Naive B cell (primary cell): ENCODE data around the gene CD151. TPM values are rescaled to one million over a fixed set of nuclear protein-coding genes. Genes with fewer than 3 reads are reported as not detected.
A peak's percentile ranks its signal among the peaks of the same experiment; 100 is the strongest.

ENCODE experiments used
- ATAC-seq, 2 donors: fragments of 150-1000 bp; cut with Tn5 transposase; 2 replicates each; pipeline ENCODE4 v1.10.0; 2021; ENCODE audit warnings: low read depth in 2 of 2, mild to moderate bottlenecking in 2 of 2, moderate library complexity in 2 of 2
- DNase-seq: peaks from one replicate; pipeline ENCODE4 v3.0.0; 2022
- H3K27ac Mint-ChIP-seq, 6 donors: one replicate each; pipeline ENCODE4 v1.8.0; 2020 to 2022; ENCODE audit warnings: mild to moderate bottlenecking in 6 of 6, mixed read lengths in 6 of 6, moderate library complexity in 5 of 6, inconsistent platforms in 2 of 6
- H3K27me3 Mint-ChIP-seq, 3 donors: one replicate each; pipeline ENCODE4 v1.8.0; 2021 to 2022; ENCODE audit warnings: mixed read lengths in 3 of 3, mild to moderate bottlenecking in 1 of 3
- H3K36me3 Mint-ChIP-seq, 2 donors: one replicate each; pipeline ENCODE4 v1.8.0; 2020 to 2022; ENCODE audit warnings: mixed read lengths in 2 of 2, inconsistent platforms in 1 of 2, mild to moderate bottlenecking in 1 of 2
- H3K4me1 Mint-ChIP-seq, 3 donors: one replicate each; pipeline ENCODE4 v1.8.0; 2020 to 2022; ENCODE audit warnings: mixed read lengths in 3 of 3, inconsistent platforms in 1 of 3, mild to moderate bottlenecking in 1 of 3, moderate library complexity in 1 of 3
- H3K4me3 Mint-ChIP-seq, 8 donors: one replicate each; pipeline ENCODE4 v1.8.0; 2020 to 2022; ENCODE audit warnings: mild to moderate bottlenecking in 8 of 8, mixed read lengths in 8 of 8, moderate library complexity in 8 of 8, inconsistent platforms in 2 of 8
- H3K9me3 Mint-ChIP-seq, 7 donors: one replicate each; pipeline ENCODE4 v1.8.0; 2020 to 2022; ENCODE audit warnings: mixed read lengths in 7 of 7, mild to moderate bottlenecking in 5 of 7, inconsistent platforms in 2 of 7, moderate library complexity in 1 of 7
- polyA plus RNA-seq, 6 donors: library from polyadenylated mRNA; unstranded; fragments of 300-500 nt; fragmentation: Illumina TruSeq; gene quantifications; one replicate each; pipeline ENCODE4 v1.2.3, GENCODE V29; 2021; ENCODE audit warnings: low read depth in 6 of 6

CD151 gene
- 1 to 10 TPM; 1.2 to 5.8 (median 3.2) TPM for polyA plus RNA-seq

- peak within 1 kb of the TSS; percentile 47 to 86 (median 74) for H3K4me3 Mint-ChIP-seq
- peaks cover 30 to 45% (median 34%) of the 10 kb centered on the region in 3 donors for H3K4me1 Mint-ChIP-seq
- DNase-seq: no peak
- peaks cover 16 to 47% (median 28%) of the 10 kb centered on the region in 3 donors for H3K27me3 Mint-ChIP-seq
- peak within 1 kb of the TSS in 4 of 6 donors; percentile 1 to 78 (median 29) for H3K27ac Mint-ChIP-seq
- H3K36me3 Mint-ChIP-seq: no peaks in the 10 kb centered on the region
- no peaks in the 10 kb centered on the region for H3K9me3 Mint-ChIP-seq
- ATAC-seq: peak; percentile 54 to 62
These were observed at the start of gene CD151 for GRCh38 chr11:832529-833113. TSS of gene CD151 (plus strand) at chr11:832952. CDS start at chr11:836070, 3,118 bp downstream.

DNA sequence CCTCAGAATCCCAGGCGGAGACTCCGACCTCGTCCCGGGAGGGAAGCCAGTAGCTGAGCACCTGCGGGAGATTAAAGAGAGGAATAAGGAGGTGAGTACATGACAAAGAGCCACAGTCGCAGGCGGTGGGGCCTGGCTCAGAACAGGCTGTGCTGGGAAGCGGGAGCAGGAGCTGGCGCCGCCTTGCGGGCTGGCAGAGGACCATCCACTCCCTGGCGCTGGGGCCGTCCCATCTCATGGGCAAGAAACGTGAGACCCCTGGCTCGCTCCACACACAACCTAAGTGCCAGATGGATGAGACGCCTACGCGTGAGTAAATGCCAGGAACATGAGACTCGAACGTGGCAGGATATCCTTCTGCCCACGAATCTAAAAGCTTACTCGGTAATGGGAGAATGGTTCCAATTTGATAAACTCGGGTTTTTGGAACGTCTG is 49.2 kb upstream of the CD151 start:
- H3K4me3 Mint-ChIP-seq: peak overlapping the region in 2 of 8 donors; percentile 32 to 40
- H3K9me3 Mint-ChIP-seq: no peaks in the 10 kb centered on the region
- DNase-seq (no peak), ATAC-seq (peak in 1 of 2 donors; percentile 81)
- H3K36me3 Mint-ChIP-seq: no peaks in the 10 kb centered on the region
- H3K27ac Mint-ChIP-seq: peak overlapping the region in 1 of 6 donors; percentile 53
- H3K27me3 Mint-ChIP-seq: no peaks in the 10 kb centered on the region
- H3K4me1 Mint-ChIP-seq: peaks cover 4 to 26% (median 18%) of the 10 kb centered on the region in 3 donors

DNA sequence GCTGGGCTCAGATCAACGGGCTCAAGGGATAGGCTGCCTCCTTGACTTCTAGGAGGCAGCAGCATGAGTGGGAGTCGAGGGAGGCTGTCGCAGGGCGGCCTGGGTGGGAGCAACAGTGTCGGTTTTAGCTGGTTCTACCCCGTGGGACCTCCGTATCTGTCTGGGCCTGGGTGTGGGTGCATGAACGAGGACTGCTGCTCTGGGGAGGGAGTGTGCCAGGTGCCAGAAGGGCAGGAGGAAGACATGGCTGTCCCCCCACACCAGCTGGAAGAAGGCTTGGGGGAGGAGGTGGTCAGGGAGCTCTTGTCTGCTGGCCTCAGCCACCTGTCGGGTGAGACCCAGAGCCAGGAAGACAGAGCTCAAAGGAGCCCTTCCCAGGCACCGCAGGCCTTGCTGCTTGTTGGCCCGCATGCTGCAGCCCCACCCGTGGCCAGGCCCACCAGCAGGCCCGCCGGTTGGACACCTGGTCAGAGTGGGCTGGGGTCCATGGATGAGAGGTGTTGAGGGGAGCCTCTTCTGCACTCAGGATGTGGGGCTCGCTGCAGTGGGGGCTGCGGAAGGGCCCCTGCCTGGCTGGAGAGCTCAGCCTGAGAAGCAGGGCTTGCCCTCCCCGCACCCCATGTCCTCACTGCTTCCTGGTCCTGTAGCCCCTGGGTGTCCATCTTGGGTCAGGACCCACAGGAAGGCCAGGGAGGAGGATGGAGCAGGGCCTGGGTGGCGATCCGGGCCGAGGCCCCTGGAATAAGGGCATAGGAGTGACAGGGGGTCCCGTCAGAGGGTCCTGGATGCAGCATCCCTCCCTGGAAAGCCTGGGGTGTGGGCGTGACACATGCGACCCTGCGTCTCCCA is 46.3 kb upstream of the CD151 start:
- no peaks in the 10 kb centered on the region for H3K9me3 Mint-ChIP-seq
- peaks cover 0 to 17% (median 11%) of the 10 kb centered on the region in 3 donors for H3K4me1 Mint-ChIP-seq
- H3K36me3 Mint-ChIP-seq: no peaks in the 10 kb centered on the region
- H3K27ac Mint-ChIP-seq: no peak overlapping the region
- H3K27me3 Mint-ChIP-seq: no peaks in the 10 kb centered on the region
- no peak for DNase-seq
- no peak for ATAC-seq
- peak overlapping the region in 1 of 8 donors; percentile 70 for H3K4me3 Mint-ChIP-seq

GRCh38 chr11:787084-787675 is 45.6 kb upstream of the CD151 start:
- Mint-ChIP-seq H3K9me3 (no peaks in the 10 kb centered on the region), H3K27me3 (no peaks in the 10 kb centered on the region), H3K4me3 (no peak overlapping the region), H3K4me1 (peaks cover 0 to 17% (median 11%) of the 10 kb centered on the region in 3 donors), H3K27ac (no peak overlapping the region), H3K36me3 (no peaks in the 10 kb centered on the region)
- DNase-seq (no peak), ATAC-seq (no peak)

DNA sequence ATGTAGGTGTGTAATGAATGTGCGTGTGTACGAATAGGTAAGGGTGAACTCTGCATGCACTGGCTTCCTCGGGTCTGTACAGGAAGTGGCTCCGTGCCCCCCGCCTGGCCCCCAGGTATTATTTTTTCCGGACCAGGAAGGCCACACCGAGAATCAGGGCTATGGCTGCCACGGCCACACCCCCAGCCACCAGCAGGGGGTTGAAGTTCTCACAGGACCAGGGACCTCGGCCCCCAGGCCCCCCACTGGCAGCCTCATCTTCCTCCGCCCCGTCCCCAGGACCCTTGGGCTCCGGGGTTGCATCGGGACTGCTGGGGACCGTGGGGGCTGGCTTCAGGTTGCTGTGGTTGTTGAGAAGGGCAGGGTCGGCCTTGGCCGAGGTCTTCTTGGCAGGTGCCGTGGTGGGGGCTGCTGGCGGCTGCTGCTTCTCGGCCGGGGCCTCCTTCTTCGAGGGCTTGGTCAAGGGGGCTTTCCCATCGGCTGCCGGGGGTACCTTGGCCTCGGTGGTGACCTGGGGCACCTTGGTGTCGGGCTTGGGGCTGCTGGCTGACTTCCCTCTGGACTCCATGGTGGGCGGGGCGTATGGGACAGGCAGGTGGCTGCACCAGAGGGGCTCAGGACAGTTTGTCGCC is 44.6 kb upstream of the CD151 start:
- no peaks in the 10 kb centered on the region for H3K27me3 Mint-ChIP-seq
- ATAC-seq: no peak
- no peaks in the 10 kb centered on the region for H3K36me3 Mint-ChIP-seq
- H3K27ac Mint-ChIP-seq: no peak overlapping the region
- no peak for DNase-seq
- H3K4me3 Mint-ChIP-seq: no peak overlapping the region
- H3K4me1 Mint-ChIP-seq: peaks cover 0 to 17% (median 9%) of the 10 kb centered on the region in 3 donors
- no peaks in the 10 kb centered on the region for H3K9me3 Mint-ChIP-seq

GRCh38 chr11:788953-789940 is 43.5 kb upstream of the CD151 start:
- H3K4me3 Mint-ChIP-seq: peak overlapping the region in 1 of 8 donors; percentile 29
- ATAC-seq: no peak
- H3K27ac Mint-ChIP-seq: peak overlapping the region in 1 of 6 donors; percentile 18
- DNase-seq: no peak
- no peaks in the 10 kb centered on the region for H3K9me3 Mint-ChIP-seq
- H3K4me1 Mint-ChIP-seq: peaks cover 0 to 13% (median 3%) of the 10 kb centered on the region in 3 donors
- no peaks in the 10 kb centered on the region for H3K36me3 Mint-ChIP-seq
- H3K27me3 Mint-ChIP-seq: no peaks in the 10 kb centered on the region

- peak within 1 kb of the TSS in 1 of 8 donors; percentile 29 for H3K4me3 Mint-ChIP-seq
- no peak within 1 kb of the TSS for H3K27ac Mint-ChIP-seq
- H3K36me3 Mint-ChIP-seq: no peaks in the 10 kb centered on the region
- peak in 1 of 2 donors; percentile 25 for ATAC-seq
- no peak for DNase-seq
- peaks cover 0 to 13% (median 4%) of the 10 kb centered on the region in 3 donors for H3K4me1 Mint-ChIP-seq
- no peaks in the 10 kb centered on the region for H3K9me3 Mint-ChIP-seq
- no peaks in the 10 kb centered on the region for H3K27me3 Mint-ChIP-seq
These were observed 42.8 kb upstream of the CD151 start, which contains the start of gene CEND1 for GRCh38 chr11:789943-790342. TSS of gene CEND1 (minus strand) at chr11:790090. CDS start at chr11:788576, 1,514 bp downstream.

DNA sequence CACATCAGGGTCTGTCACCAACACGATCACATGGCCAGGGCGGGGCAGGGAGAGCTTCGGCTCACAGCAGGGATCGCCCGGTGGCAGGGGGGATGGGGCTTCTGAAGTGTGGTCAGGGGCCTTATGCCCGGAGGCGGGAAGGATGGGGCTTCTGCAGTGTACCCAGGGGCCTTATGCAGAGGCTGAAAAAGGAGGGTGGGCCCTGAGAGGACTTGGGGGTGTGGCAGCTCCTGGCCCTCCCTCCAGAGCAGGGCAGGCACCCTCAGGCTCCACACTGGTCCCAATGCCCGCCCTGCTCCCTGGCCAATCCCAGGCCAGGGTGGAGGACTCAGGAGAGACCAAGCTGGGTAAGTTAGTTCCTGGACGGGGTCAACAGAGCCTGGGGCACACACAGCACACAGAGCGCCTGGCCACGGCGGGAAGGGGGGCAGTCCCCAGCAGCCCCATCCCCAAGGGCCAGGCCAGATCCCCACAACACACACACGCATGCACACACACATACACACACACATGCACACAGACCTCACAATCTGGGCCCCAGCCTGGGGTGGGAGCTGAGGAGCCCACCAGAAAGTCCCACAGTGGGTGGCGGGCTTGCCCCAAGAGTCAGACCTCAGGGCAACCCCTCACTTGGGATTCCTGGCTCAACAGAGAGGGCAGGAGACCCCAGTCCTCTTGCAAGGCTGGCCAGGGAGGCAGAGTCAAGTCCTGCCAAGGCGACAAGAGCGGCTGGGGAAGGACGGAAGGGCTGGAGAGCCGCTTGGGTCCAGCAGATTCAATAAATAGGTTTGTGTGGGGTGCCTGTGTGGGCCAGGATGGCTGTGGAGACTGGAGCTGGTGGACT is 41.8 kb upstream of the CD151 start:
- Mint-ChIP-seq H3K9me3 (no peaks in the 10 kb centered on the region), H3K27ac (peak overlapping the region in 1 of 6 donors; percentile 73), H3K4me1 (peaks cover 2 to 14% (median 6%) of the 10 kb centered on the region in 3 donors), H3K36me3 (no peaks in the 10 kb centered on the region), H3K4me3 (no peak overlapping the region), H3K27me3 (no peaks in the 10 kb centered on the region)
- no peak for ATAC-seq
- DNase-seq: no peak

GRCh38 chr11:791658-792534 is 40.9 kb upstream of the CD151 start:
- no peak for DNase-seq
- no peak overlapping the region for H3K4me3 Mint-ChIP-seq

GRCh38 chr11:792535-792821 is 40.3 kb upstream of the CD151 start:
- no peak overlapping the region for H3K27ac Mint-ChIP-seq
- DNase-seq: no peak
- no peak overlapping the region for H3K4me3 Mint-ChIP-seq
- no peaks in the 10 kb centered on the region for H3K9me3 Mint-ChIP-seq
- no peaks in the 10 kb centered on the region for H3K27me3 Mint-ChIP-seq
- H3K36me3 Mint-ChIP-seq: no peaks in the 10 kb centered on the region
- ATAC-seq: no peak
- H3K4me1 Mint-ChIP-seq: peaks cover 13 to 20% (median 16%) of the 10 kb centered on the region in 3 donors

More at GRCh38 chr11:791658-792534, 40.9 kb upstream of the CD151 start:
- no peaks in the 10 kb centered on the region for H3K9me3 Mint-ChIP-seq
- peaks cover 7 to 16% (median 15%) of the 10 kb centered on the region in 3 donors for H3K4me1 Mint-ChIP-seq
- no peaks in the 10 kb centered on the region for H3K36me3 Mint-ChIP-seq
- H3K27me3 Mint-ChIP-seq: no peaks in the 10 kb centered on the region
- H3K27ac Mint-ChIP-seq: no peak overlapping the region
- no peak for ATAC-seq

- no peak overlapping the region for H3K27ac Mint-ChIP-seq
- H3K9me3 Mint-ChIP-seq: no peaks in the 10 kb centered on the region
- H3K4me3 Mint-ChIP-seq: peak overlapping the region in 2 of 8 donors; percentile 1 to 51
These were observed 39.9 kb upstream of the CD151 start for GRCh38 chr11:792873-793272.

More at GRCh38 chr11:792873-793272, 39.9 kb upstream of the CD151 start:
- Mint-ChIP-seq H3K36me3 (no peaks in the 10 kb centered on the region), H3K4me1 (peaks cover 13 to 19% (median 14%) of the 10 kb centered on the region in 3 donors), H3K27me3 (no peaks in the 10 kb centered on the region)
- DNase-seq (no peak), ATAC-seq (no peak)
